Adrenal gland (tissue), 12 donors: ENCODE data around the gene MYMX. TPM values are rescaled to one million over a fixed set of nuclear protein-coding genes. Genes with fewer than 3 reads are reported as not detected.
A peak's percentile ranks its signal among the peaks of the same experiment; 100 is the strongest.

Experiments used
- DNase-seq, 7 donors: peaks; one replicate each; pipeline ENCODE4 v3.0.0-alpha.2; 2019 to 2020
- H3K27ac ChIP-seq, 5 donors: fragments of 200-600 bp; sonication (generic) in 4 of 5; 1 replicate in 3 of 5; 2 replicates in 2 of 5; pipeline versions ENCODE4 v1.5.1 to v1.8.0; 2016 to 2020; ENCODE audit warnings: mild to moderate bottlenecking in 1 of 5
- H3K27me3 ChIP-seq: fragments of 200-600 bp; 2 replicates; pipeline ENCODE4 v1.8.0; 2021
- H3K36me3 ChIP-seq, 2 donors: fragments of 200-600 bp; replicated peaks in 1 of 2; 1 replicate in 1 of 2; 2 replicates in 1 of 2; pipeline versions ENCODE4 v1.5.1 to v1.8.0; 2018 to 2022
- H3K4me1 ChIP-seq, 2 donors: fragments of 200-600 bp; replicated peaks in 1 of 2; 1 replicate in 1 of 2; 2 replicates in 1 of 2; pipeline versions ENCODE4 v1.5.1 to v1.8.0; 2018 to 2021
- H3K4me3 ChIP-seq, 4 donors: fragments of 200-600 bp; sonication (generic) in 3 of 4; one replicate each; pipeline ENCODE4 v1.5.1; 2016 to 2018
- H3K9me3 ChIP-seq, 3 donors: fragments of 200-600 bp; sonication (generic) in 1 of 3; replicated peaks in 1 of 3; 1 replicate in 2 of 3; 2 replicates in 1 of 3; pipeline versions ENCODE4 v1.5.1 to v1.8.0; 2016 to 2021
- POLR2A ChIP-seq, 2 donors: fragments of 450-650 bp; IDR thresholded peaks; one replicate each; pipeline ENCODE4 v1.6.1; 2017; ENCODE audit warnings: antibody characterized with exemption in 2 of 2, mild to moderate bottlenecking in 2 of 2, moderate library complexity in 1 of 2
- WGBS, 4 donors: extraction: QIAGEN DNeasy Blood & Tissue Kit in 2 of 4; methylation state at CpG; one replicate each; pipeline versions ENCODE4 v1.1.5 to v1.1.7; 2013 to 2017; 5-methylcytosine and 5-hydroxymethylcytosine counted together
- intact Hi-C, 2 donors: fragments of 100-400 bp; cut with DNase I; formaldehyde crosslinking; loops; one replicate each; pipeline versions ENCODE4 v1.14.1 to v1.15.0; 2022 to 2023
- polyA plus RNA-seq, 3 donors: library from polyadenylated mRNA; stranded (reverse); fragments of 200-250 nt in 2 of 3; fragments of 350-450 nt in 1 of 3; fragmentation: Illumina TruSeq in 1 of 3; extraction: RNeasy Lipid Tissue Mini Kit (QIAGEN cat#74804) in 1 of 3; gene quantifications; one replicate each; pipeline ENCODE4 v1.2.3, GENCODE V29; 2013 to 2014
- total RNA-seq, 9 donors: library from RNA; depleted of rRNA in 4 of 9; stranded (reverse); fragments of >200 nt in 4 of 9; fragments of 120-200 nt in 1 of 9; fragmentation: NEBNext Ultra II Directional in 1 of 9; extraction: Animal tissue kit (Norgen Biotek cat#: 25700) in 1 of 9; gene quantifications; one replicate each; pipeline versions ENCODE4 v1.1.0 to v1.2.4, GENCODE V29; 2013 to 2023
- TF ChIP-seq, protein P1 (sequence below), 6 experiments: fragments of 450-650 bp in 4 of 6; fragments of 200-600 bp in 2 of 6; sonication (generic) in 1 of 6; IDR thresholded peaks; 1 replicate in 5 of 6; 2 replicates in 1 of 6; pipeline versions ENCODE4 v1.5.1 to v1.8.0; 2016 to 2021; ENCODE audit warnings: antibody characterized with exemption in 6 of 6, mild to moderate bottlenecking in 2 of 6, moderate library complexity in 1 of 6
- donor health status: healthy with polysubstance abuse.
- donor health status: Bipolar disorder and iron deficiency.
- donor health status: DM: yes; HTN: yes; CAD: no.
- donor health status: DM: no; HTN: no; CAD: no.
- donor health status: DM: no; HTN: no; CAD: no.
- donor health status: DM: yes; HTN: yes; CAD: no.

The MYMX gene
- total and polyA plus RNA-seq, 12 donors: 0.39 to 0.94 TPM; not detected in 10

DNA sequence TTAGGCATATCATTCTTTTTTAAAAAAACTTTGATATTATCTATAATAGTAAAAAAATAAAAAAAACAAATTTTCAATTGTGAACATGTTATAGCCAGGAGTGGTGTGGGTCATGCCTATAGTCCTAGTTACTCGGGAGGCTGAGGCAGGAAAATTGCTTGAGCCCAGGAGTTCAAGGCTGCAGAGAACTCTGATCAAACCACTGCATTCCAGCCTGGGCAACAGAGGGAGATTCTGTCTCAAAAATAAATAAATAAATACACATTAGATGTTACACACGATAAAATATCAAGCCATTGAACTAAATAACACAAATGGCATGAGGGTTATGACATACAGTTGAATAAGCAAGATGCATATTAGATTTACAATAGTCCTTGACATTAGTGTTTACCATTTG, 27.9 kb upstream of the MYMX start:
- H3K27ac ChIP-seq: no peak overlapping the region
- no peak for TF ChIP-seq POLR2A (IDR thresholded peaks at IDR 0.05)
- TF ChIP-seq, protein P1, sequence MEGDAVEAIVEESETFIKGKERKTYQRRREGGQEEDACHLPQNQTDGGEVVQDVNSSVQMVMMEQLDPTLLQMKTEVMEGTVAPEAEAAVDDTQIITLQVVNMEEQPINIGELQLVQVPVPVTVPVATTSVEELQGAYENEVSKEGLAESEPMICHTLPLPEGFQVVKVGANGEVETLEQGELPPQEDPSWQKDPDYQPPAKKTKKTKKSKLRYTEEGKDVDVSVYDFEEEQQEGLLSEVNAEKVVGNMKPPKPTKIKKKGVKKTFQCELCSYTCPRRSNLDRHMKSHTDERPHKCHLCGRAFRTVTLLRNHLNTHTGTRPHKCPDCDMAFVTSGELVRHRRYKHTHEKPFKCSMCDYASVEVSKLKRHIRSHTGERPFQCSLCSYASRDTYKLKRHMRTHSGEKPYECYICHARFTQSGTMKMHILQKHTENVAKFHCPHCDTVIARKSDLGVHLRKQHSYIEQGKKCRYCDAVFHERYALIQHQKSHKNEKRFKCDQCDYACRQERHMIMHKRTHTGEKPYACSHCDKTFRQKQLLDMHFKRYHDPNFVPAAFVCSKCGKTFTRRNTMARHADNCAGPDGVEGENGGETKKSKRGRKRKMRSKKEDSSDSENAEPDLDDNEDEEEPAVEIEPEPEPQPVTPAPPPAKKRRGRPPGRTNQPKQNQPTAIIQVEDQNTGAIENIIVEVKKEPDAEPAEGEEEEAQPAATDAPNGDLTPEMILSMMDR (IDR thresholded peaks at IDR 0.05): no peak
- H3K4me3 ChIP-seq: no peak overlapping the region
- H3K4me1 ChIP-seq: no peaks in the 10 kb centered on the region
- H3K36me3 ChIP-seq: no peaks in the 10 kb centered on the region
- DNase-seq: no peak
- intact Hi-C loops: no loop called here
- 58 to 71% (median 67%) methylated on average over 2 of the region's 2 CpGs for WGBS, 4 donors
- no peaks in the 10 kb centered on the region for H3K9me3 ChIP-seq
- no peaks in the 10 kb centered on the region for H3K27me3 ChIP-seq

DNA sequence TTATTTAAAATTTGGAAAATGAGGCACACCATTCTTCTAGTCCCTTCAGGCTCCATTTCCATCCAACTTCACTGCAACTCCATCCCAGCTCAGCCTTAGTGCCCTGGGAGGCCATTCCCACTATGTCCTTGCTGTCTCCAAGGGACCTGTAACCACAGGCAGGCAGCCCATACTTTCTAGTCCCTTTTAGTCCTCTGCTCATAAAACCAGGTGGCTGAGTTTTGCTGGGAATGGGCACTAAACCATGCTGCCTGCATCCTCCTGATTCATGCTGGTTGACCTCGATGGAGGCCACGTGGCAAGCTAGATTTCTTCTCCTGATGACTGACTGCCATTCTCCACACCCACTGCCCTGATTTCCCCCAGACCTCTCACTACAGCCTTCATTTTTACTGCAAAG, 27.5 kb upstream of the MYMX start:
- WGBS, 4 donors: 34 to 48% (median 41%) methylated on average over 2 of the region's 2 CpGs
- no peaks in the 10 kb centered on the region for H3K9me3 ChIP-seq

DNA sequence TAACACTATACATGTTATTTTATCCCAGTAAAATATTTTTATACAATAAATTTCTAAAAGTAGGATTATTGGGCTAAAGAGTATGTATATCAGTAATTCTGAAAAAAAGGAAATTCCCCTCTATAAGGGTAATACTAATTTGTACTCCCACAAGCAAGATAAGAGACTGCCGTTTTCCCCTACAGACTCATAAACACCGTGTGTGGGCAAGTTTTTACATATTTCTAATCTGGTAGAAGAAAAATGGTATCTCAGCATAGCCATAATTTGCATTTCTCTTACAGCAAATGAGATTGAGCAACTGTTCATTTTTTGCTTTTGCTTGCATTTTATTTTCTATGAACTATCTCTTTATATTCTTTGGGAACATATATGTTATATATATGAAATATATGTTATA, 26.0 kb upstream of the MYMX start:
- DNase-seq: no peak
- TF ChIP-seq, protein P1 (IDR thresholded peaks at IDR 0.05): no peak
- TF ChIP-seq POLR2A (IDR thresholded peaks at IDR 0.05): no peak
- Histone ChIP-seq H3K36me3 (no peaks in the 10 kb centered on the region), H3K27ac (no peak overlapping the region), H3K4me3 (no peak overlapping the region), H3K9me3 (no peaks in the 10 kb centered on the region), H3K4me1 (no peaks in the 10 kb centered on the region), H3K27me3 (no peaks in the 10 kb centered on the region)
- 34 to 47% (median 44%) methylated on average over 2 of the region's 2 CpGs for WGBS, 4 donors
- intact Hi-C loops: no loop called here

More for the DNA sequence above, 27.5 kb upstream of the MYMX start:
- Histone ChIP-seq H3K27ac (no peak overlapping the region), H3K4me3 (no peak overlapping the region), H3K27me3 (no peaks in the 10 kb centered on the region), H3K4me1 (no peaks in the 10 kb centered on the region), H3K36me3 (no peaks in the 10 kb centered on the region)
- no peak for TF ChIP-seq POLR2A (IDR thresholded peaks at IDR 0.05)
- TF ChIP-seq, protein P1 (IDR thresholded peaks at IDR 0.05): no peak
- peak in 4 of 7 donors; percentile 44 to 65 (median 49) for DNase-seq
- intact Hi-C loops: no loop called here

DNA sequence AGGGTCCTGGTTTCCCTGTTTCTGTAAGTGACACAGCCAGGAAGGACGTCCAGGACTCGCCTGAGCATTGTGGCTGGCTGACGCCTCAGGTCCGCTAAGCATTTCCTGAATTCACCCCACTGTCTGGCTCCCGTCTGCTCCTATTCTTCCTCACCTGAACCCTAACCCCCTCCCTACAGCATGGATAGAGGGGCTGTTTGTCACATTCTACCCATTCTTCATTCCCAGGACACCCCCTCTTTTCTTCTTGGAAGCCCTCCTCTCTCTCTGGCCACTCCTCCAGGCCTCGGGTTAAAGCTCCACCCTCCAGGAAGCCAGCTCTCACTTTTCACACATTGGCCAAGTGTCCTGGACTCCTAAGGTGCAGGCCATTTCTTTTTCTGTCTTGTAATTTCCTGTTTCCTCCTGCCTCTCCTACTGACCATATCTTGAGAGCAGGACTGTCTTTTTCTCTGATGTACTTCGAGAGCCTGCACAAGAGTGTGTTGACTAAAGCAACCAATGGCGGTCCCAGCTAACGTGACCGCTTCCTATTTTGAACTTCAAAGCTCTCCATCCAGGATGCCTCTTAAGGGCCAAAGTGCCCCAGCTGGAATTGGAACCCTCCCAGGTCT, 24.2 kb upstream of the MYMX start:
- H3K9me3 ChIP-seq: no peaks in the 10 kb centered on the region
- peak overlapping the region in 1 of 4 donors; percentile 12 for H3K4me3 ChIP-seq
- WGBS, 4 donors: 51 to 67% (median 63%) methylated on average over 10 of the region's 10 CpGs

More for the DNA sequence above, 24.2 kb upstream of the MYMX start:
- intact Hi-C loops: no loop called here
- H3K4me1 ChIP-seq: no peaks in the 10 kb centered on the region
- no peak for DNase-seq
- peak overlapping the region in 1 of 5 donors; percentile 26 for H3K27ac ChIP-seq
- TF ChIP-seq, protein P1 (IDR thresholded peaks at IDR 0.05): no peak
- no peak for TF ChIP-seq POLR2A (IDR thresholded peaks at IDR 0.05)
- H3K27me3 ChIP-seq: no peaks in the 10 kb centered on the region
- no peaks in the 10 kb centered on the region for H3K36me3 ChIP-seq
